Measurements from ENCODE around the gene ACD.

DNA sequence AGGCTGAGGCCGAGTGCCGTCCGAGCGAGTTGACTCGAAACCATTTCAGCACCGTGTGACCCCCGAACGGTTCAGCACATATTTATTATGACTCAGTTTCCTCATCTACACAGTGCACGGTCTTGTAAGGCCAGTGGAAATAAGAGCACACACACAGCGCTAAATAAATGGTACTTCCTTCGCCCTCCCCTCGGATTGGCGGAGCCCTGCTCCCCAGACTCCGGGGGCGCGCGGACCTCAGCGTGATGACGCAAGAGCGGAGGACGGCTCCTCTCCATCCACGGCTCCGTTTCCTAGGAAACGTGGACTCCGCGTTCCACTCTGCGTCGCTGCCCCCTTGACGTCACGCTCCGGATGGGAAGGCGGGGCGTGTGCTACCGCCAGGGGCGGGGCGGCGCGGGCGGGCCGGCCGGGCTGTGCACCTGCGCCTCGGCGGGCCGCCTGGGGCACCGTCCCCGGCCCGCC lies 536 bp upstream of the ACD start, which contains the start of gene PARD6A:
- TF ChIP-seq POLR2A (IDR thresholded peaks at IDR 0.05; ENCODE audit: low read depth, low read length) (no peak; the same call in 1 of the 2 replicates), POLR2AphosphoS5 (IDR thresholded peaks at IDR 0.05; ENCODE audit: low read depth, low read length) (no peak), SPI1 (IDR thresholded peaks at IDR 0.05; ENCODE audit: low read depth, low read length) (no peak)
